PC-3 (cell line): ENCODE measurements around the gene FHIP1A. TPM values are rescaled to one million over a fixed set of nuclear protein-coding genes. Genes with fewer than 3 reads are reported as not detected.

ENCODE experiments used
- ATAC-seq: fragments of 200-7000 bp; cut with Tn5 transposase; 2 replicates; pipeline ENCODE4 v1.9.1; 2020; ENCODE audit warnings: mild to moderate bottlenecking, moderate library complexity
- BruUV-seq: library from RNA; stranded (reverse); fragments of 400-500 nt; replicated peaks from 2 replicates; lab custom pipeline; 2021; lab: Mats Ljungman, UMichigan
- CTCF ChIA-PET: fragments of 300-600 bp; sonication (Branson Sonifier 250); formaldehyde crosslinking; loops from one replicate; lab custom pipeline; 2022; ENCODE audit warnings: antibody characterized with exemption; lab: Charles Lee
- POLR2A ChIA-PET: fragments of 300-600 bp; sonication (Branson Sonifier 250); formaldehyde crosslinking; loops from one replicate; lab custom pipeline; 2022; ENCODE audit warnings: antibody characterized with exemption; ENCODE audit not compliant: unreplicated experiment; lab: Charles Lee
- DNase-seq: peaks from one replicate; pipeline ENCODE4 v3.0.0-alpha.2; 2015
- H2AFZ ChIP-seq: fragments of 300-600 bp; sonication (generic); 2 replicates; pipeline ENCODE4 v1.6.0; 2016; ENCODE audit warnings: antibody characterized with exemption, low read length
- H3F3A ChIP-seq: fragments of 300-600 bp; sonication (generic); one replicate; pipeline ENCODE4 v1.6.0; 2017; ENCODE audit warnings: antibody characterized with exemption, low read length, control low read depth, mild to moderate bottlenecking; ENCODE audit not compliant: unreplicated experiment
- H3K27ac ChIP-seq: fragments of 300-600 bp; sonication (generic); 2 replicates; pipeline ENCODE4 v1.5.1; 2016; ENCODE audit warnings: mild to moderate bottlenecking, low read length
- H3K27me3 ChIP-seq: fragments of 300-600 bp; sonication (generic); 2 replicates; pipeline ENCODE4 v1.6.1; 2016; ENCODE audit warnings: low read length, mixed read lengths
- H3K36me3 ChIP-seq: fragments of 300-600 bp; sonication (generic); 2 replicates; pipeline ENCODE4 v1.6.1; 2016; ENCODE audit warnings: low read depth, mixed run types, low read length, mixed read lengths
- H3K4me1 ChIP-seq: fragments of 300-600 bp; sonication (generic); 2 replicates; pipeline ENCODE4 v1.5.1; 2016; ENCODE audit warnings: low read length; ENCODE audit not compliant: insufficient read depth
- H3K4me2 ChIP-seq: fragments of 300-600 bp; sonication (generic); 2 replicates; pipeline ENCODE4 v1.6.0; 2016; ENCODE audit warnings: low read length
- H3K4me3 ChIP-seq: fragments of 300-600 bp; sonication (generic); 2 replicates; pipeline ENCODE4 v1.5.1; 2016; ENCODE audit warnings: mild to moderate bottlenecking, low read length, mixed read lengths
- H3K79me2 ChIP-seq: fragments of 300-600 bp; sonication (generic); 2 replicates; pipeline ENCODE4 v1.6.1; 2017; ENCODE audit warnings: low read length, mixed read lengths
- H3K9ac ChIP-seq: fragments of 300-600 bp; sonication (generic); 2 replicates; pipeline ENCODE4 v1.6.0; 2016; ENCODE audit warnings: mild to moderate bottlenecking, low read length
- H3K9me2 ChIP-seq: fragments of 300-600 bp; sonication (generic); replicated peaks from 2 replicates; pipeline ENCODE4 v1.6.1; 2016; ENCODE audit warnings: mixed run types, low read length, mixed read lengths
- H3K9me3 ChIP-seq: fragments of 300-600 bp; sonication (generic); 2 replicates; pipeline ENCODE4 v1.6.1; 2016; ENCODE audit warnings: low read length, mixed read lengths
- H4K20me1 ChIP-seq: fragments of 300-600 bp; sonication (generic); 2 replicates; pipeline ENCODE4 v1.6.1; 2016; ENCODE audit warnings: low read length, mixed read lengths
- CTCF ChIP-seq: fragments of 300-600 bp; sonication (generic); conservative IDR thresholded peaks from 2 replicates; pipeline ENCODE4 v1.5.1; 2017; ENCODE audit warnings: antibody characterized with exemption, low read depth, mild to moderate bottlenecking, low read length
- EZH2 ChIP-seq: fragments of 300-600 bp; sonication (generic); IDR thresholded peaks from one replicate; pipeline ENCODE4 v1.6.1; 2017; ENCODE audit warnings: antibody characterized with exemption, mild to moderate bottlenecking, low read length; ENCODE audit not compliant: unreplicated experiment
- EZH2phosphoT487 ChIP-seq: fragments of 300-600 bp; sonication (generic); IDR thresholded peaks from 2 replicates; pipeline ENCODE4 v1.6.1; 2018; ENCODE audit warnings: mild to moderate bottlenecking, antibody characterized with exemption, low read length, borderline replicate concordance
- intact Hi-C: fragments of 100-400 bp; cut with micrococcal nuclease; formaldehyde crosslinking; loops from 2 replicates; pipeline ENCODE4 v1.9.0; 2023
- total RNA-seq: library from RNA; depleted of rRNA; stranded (reverse); fragments of >200 nt; gene quantifications from 2 replicates; pipeline ENCODE4 v1.2.3, GENCODE V29; 2014

Gene FHIP1A
- total RNA-seq, 1 experiment from 2014 or later = 11.3 TPM

GRCh38 chr4:151417164-151417571, 8.2 kb downstream of the FHIP1A start:
- intact Hi-C loops = loop anchor here (5.0 kb wide), 1 partner anchor 185 kb away; no protein-coding TSS in a partner anchor
- no peaks in the 10 kb centered on the region for H3K27me3 ChIP-seq
- ATAC-seq (no peak), DNase-seq (peak; percentile 28)
- peaks cover 56% of the 10 kb centered on the region for H3K4me1 ChIP-seq
- no peak overlapping the region for H3K9ac ChIP-seq
- no peaks in the 10 kb centered on the region for H3K9me2 ChIP-seq
- H3K36me3 ChIP-seq = no peaks in the 10 kb centered on the region
- H3K27ac ChIP-seq = peak overlapping the region; percentile 93
- TF ChIP-seq CTCF = no peak
- no peak for TF ChIP-seq EZH2
- no peak for TF ChIP-seq EZH2phosphoT487
- peaks cover 7% of the 10 kb centered on the region for H3F3A ChIP-seq
- peaks cover 55% of the 10 kb centered on the region for H3K79me2 ChIP-seq
- H4K20me1 ChIP-seq = no peaks in the 10 kb centered on the region
- no TSS peak for BruUV-seq
- no peaks in the 10 kb centered on the region for H3K9me3 ChIP-seq
- ChIA-PET POLR2A (no interaction called here), CTCF (no interaction called here)
- no peak overlapping the region; the same call in 1 of the 2 replicates for H3K4me3 ChIP-seq
- H3K4me2 ChIP-seq = peak overlapping the region; percentile 76
- no peak overlapping the region for H2AFZ ChIP-seq

GRCh38 chr4:151417766-151418376, 8.9 kb downstream of the FHIP1A start:
- Histone ChIP-seq H3K27me3 (no peaks in the 10 kb centered on the region), H3F3A (peaks cover 7% of the 10 kb centered on the region), H3K27ac (peak overlapping the region; percentile 93), H3K9ac (peak overlapping the region; percentile 40; the same call in 1 of the 2 replicates), H3K79me2 (peaks cover 56% of the 10 kb centered on the region), H3K36me3 (no peaks in the 10 kb centered on the region), H3K9me2 (no peaks in the 10 kb centered on the region), H3K4me3 (no peak overlapping the region; the same call in 1 of the 2 replicates), H2AFZ (no peak overlapping the region), H3K4me1 (peaks cover 56% of the 10 kb centered on the region), H4K20me1 (no peaks in the 10 kb centered on the region), H3K9me3 (no peaks in the 10 kb centered on the region), H3K4me2 (peak overlapping the region; percentile 76)
- intact Hi-C loops = loop anchor here (5.0 kb wide), 1 partner anchor 184 kb away; no protein-coding TSS in a partner anchor
- ChIA-PET CTCF (no interaction called here), POLR2A (interaction anchor here (0.7 kb wide), 1 partner anchor 92 kb away, joined by 13 read pairs; no protein-coding TSS in a partner anchor)
- BruUV-seq = no TSS peak
- TF ChIP-seq CTCF (no peak), EZH2phosphoT487 (no peak), EZH2 (no peak)
- DNase-seq (peak; percentile 48), ATAC-seq (peak; percentile 12; the same call in 1 of the 2 replicates)

DNA sequence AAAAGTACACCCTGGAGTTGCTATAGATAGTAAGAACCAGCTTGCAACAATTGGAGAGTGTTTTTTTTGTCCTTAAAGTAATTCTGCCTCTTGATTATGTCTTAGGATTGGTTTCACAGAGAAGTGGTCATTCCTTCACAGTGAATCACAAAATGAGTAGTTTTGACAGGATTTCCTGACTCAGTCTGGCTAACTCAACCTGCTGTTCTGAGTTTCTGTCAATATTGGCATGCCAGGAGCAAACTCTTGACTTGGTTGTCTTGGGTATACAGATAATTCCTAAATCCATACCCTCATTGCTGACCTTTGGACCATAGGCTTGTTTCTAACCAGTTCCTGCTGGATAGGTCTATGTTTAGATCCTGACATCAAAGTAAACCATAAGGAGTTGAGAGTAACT, 9.4 kb downstream of the FHIP1A start:
- H3K36me3 ChIP-seq = no peaks in the 10 kb centered on the region
- H3K9me2 ChIP-seq = no peaks in the 10 kb centered on the region
- H3K9me3 ChIP-seq = no peaks in the 10 kb centered on the region
- ATAC-seq (peak; percentile 90), DNase-seq (peak; percentile 91)
- TF ChIP-seq EZH2phosphoT487 = no peak
- no peak for TF ChIP-seq CTCF
- no peak for TF ChIP-seq EZH2
- peak overlapping the region; percentile 40; the same call in 1 of the 2 replicates for H3K9ac ChIP-seq
- intact Hi-C loops = loop anchor here (5.0 kb wide), 1 partner anchor 184 kb away; no protein-coding TSS in a partner anchor
- peaks cover 56% of the 10 kb centered on the region for H3K4me1 ChIP-seq
- H3K4me2 ChIP-seq = peak overlapping the region; percentile 76
- CTCF ChIA-PET = no interaction called here
- peak overlapping the region; percentile 93 for H3K27ac ChIP-seq
- no peaks in the 10 kb centered on the region for H3K27me3 ChIP-seq
- H3K79me2 ChIP-seq = peaks cover 52% of the 10 kb centered on the region
- H3F3A ChIP-seq = peaks cover 7% of the 10 kb centered on the region
- no TSS peak for BruUV-seq
- POLR2A ChIA-PET = interaction anchor here (0.7 kb wide), 1 partner anchor 93 kb away, joined by 13 read pairs; no protein-coding TSS in a partner anchor
- no peaks in the 10 kb centered on the region for H4K20me1 ChIP-seq
- no peak overlapping the region for H2AFZ ChIP-seq
- H3K4me3 ChIP-seq = no peak overlapping the region; the same call in 1 of the 2 replicates
